Measurements from ENCODE around the gene RBM22.

DNA sequence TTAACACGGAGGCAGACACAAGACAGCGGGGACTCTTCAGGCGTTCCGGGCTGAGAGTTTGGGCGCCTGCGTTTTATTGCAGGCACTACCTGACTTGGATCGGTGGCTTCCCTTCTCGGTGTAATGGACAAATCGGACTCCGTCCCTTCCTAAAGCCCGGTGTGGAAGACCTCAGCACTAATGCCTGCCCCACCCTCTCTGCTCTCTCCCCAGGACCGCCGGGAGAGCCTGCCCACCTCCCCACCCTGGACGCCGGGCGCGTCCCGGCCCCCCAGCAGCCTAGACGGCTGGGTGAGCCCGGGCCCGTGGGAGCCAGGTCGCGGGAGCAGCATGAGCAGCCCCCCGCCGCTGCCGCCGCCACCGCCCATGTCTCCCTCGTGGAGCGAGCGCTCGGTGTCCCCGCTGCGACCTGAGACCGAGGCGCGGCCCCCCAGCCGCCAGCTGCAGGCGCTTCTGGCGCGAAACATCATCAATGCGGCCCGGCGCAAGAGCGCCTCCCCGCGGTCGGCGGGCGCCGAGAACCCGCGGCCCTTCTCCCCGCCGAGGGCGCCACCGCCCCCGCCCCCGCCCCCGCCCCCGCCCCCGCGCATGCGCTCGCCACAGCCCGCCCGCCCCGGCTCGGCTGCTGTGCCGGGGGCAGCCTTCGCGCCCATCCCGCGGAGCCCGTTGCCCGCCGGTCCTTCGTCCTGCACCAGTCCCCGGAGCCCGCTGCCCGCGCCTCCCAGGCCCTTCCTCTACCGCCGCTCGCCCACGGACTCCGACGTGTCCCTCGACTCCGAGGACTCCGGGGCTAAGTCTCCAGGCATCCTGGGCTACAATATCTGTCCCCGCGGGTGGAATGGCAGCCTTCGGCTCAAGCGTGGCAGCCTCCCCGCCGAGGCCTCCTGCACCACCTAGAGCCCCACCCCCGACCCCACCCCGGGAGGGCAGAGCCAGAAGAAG, 44.4 kb downstream of the RBM22 start:
- TF ChIP-seq RAD21 (IDR thresholded peaks at IDR 0.05; ENCODE audit: low read length) = peak; percentile 79
- no peak for TF ChIP-seq SIN3A (IDR thresholded peaks at IDR 0.05; ENCODE audit: borderline replicate concordance, low read depth, low read length)

Data from SK-N-SH (cell line).